MM.1S (cell line): ENCODE results near the gene ADM5.

Source experiments
- DNase-seq: peaks from one replicate; pipeline ENCODE4 v3.0.0-alpha.2; 2015
- H2AFZ ChIP-seq: fragments of 300-600 bp; sonication (generic); 2 replicates; pipeline ENCODE4 v1.6.0; 2016; ENCODE audit warnings: antibody characterized with exemption, low read length
- H3F3A ChIP-seq: fragments of 300-600 bp; sonication (generic); 2 replicates; pipeline ENCODE4 v1.6.1; 2016; ENCODE audit warnings: mild to moderate bottlenecking, antibody characterized with exemption, low read length, moderate library complexity, mixed read lengths; ENCODE audit not compliant: insufficient read depth
- H3K27ac ChIP-seq: fragments of 300-600 bp; sonication (generic); 2 replicates; pipeline ENCODE4 v1.5.1; 2016; ENCODE audit warnings: mild to moderate bottlenecking, low read length
- H3K27me3 ChIP-seq: fragments of 300-600 bp; sonication (generic); replicated peaks from 2 replicates; pipeline ENCODE4 v1.6.0; 2016; ENCODE audit warnings: low read length; ENCODE audit not compliant: insufficient read depth
- H3K36me3 ChIP-seq: fragments of 300-600 bp; sonication (generic); replicated peaks from 2 replicates; pipeline ENCODE4 v1.6.1; 2016; ENCODE audit warnings: mild to moderate bottlenecking, low read length, mixed read lengths; ENCODE audit not compliant: insufficient read depth
- H3K4me1 ChIP-seq: fragments of 300-600 bp; sonication (generic); 2 replicates; pipeline ENCODE4 v1.6.1; 2016; ENCODE audit warnings: low read length, mixed read lengths
- H3K4me2 ChIP-seq: fragments of 300-600 bp; sonication (generic); 2 replicates; pipeline ENCODE4 v1.6.0; 2016; ENCODE audit warnings: low read depth, low read length
- H3K4me3 ChIP-seq: fragments of 300-600 bp; sonication (generic); 2 replicates; pipeline ENCODE4 v1.5.1; 2016; ENCODE audit warnings: low read length, mixed read lengths
- H3K79me2 ChIP-seq: fragments of 300-600 bp; sonication (generic); 2 replicates; pipeline ENCODE4 v1.6.1; 2016; ENCODE audit warnings: mixed run types, low read length, mixed read lengths
- H3K9ac ChIP-seq: fragments of 300-600 bp; sonication (generic); 2 replicates; pipeline ENCODE4 v1.6.1; 2016; ENCODE audit warnings: low read length, mixed read lengths
- H3K9me2 ChIP-seq: fragments of 300-600 bp; sonication (generic); replicated peaks from 2 replicates; pipeline ENCODE4 v1.6.1; 2016; ENCODE audit warnings: mild to moderate bottlenecking, low read length, mixed read lengths; ENCODE audit not compliant: insufficient read depth
- H3K9me3 ChIP-seq: fragments of 300-600 bp; sonication (generic); replicated peaks from 2 replicates; pipeline ENCODE4 v1.6.1; 2016; ENCODE audit warnings: mild to moderate bottlenecking, low read length, mixed read lengths; ENCODE audit not compliant: insufficient read depth
- H4K20me1 ChIP-seq: fragments of 300-600 bp; sonication (generic); 2 replicates; pipeline ENCODE4 v1.6.1; 2016; ENCODE audit warnings: mild to moderate bottlenecking, low read length, moderate library complexity, mixed read lengths; ENCODE audit not compliant: insufficient read depth
- EZH2 ChIP-seq: fragments of 300-600 bp; sonication (generic); optimal IDR thresholded peaks from 2 replicates; pipeline ENCODE3; 2017; ENCODE audit warnings: low read depth, mild to moderate bottlenecking, antibody characterized with exemption, low read length, mixed read lengths
- EZH2phosphoT487 ChIP-seq: fragments of 300-600 bp; sonication (generic); IDR thresholded peaks from 2 replicates; pipeline ENCODE4 v1.6.1; 2018; ENCODE audit warnings: antibody characterized with exemption, low read length
- TF ChIP-seq, protein P1 (sequence below): fragments of 300-600 bp; sonication (generic); IDR thresholded peaks from 2 replicates; pipeline ENCODE4 v1.5.1; 2016; ENCODE audit warnings: antibody characterized with exemption, low read length, mixed read lengths

The ADM5 gene

DNA sequence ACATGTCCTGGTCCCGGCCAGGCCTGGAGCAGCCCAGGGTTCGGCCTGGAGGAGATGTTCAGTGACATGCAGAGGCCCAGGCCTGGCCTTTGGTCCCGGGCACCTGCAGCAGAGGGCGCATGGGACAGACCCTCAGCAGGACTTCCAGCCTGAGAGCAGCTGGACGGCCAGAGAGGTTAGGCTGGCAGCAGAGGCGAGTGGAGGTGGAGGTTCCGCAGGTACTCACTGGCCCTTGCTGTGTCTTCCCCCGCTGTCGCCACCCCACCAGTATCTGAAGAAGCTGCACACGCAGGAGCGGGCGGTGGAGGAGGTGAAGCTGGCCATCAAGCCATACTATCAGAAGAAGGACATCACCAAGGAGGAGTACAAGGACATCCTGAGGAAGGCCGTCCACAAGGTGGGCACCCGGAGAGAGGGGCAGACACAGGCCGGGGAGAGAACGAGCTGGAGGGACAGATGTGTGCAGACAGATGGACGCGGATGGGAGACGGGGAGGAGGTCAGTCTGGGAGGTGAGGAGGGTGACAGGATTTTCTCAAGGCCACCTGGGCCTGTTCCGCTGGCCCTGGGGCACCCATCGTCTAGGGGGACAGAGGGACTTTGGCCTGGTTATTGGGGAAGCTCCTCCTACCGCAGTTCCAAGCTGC is 31.8 kb upstream of the ADM5 start:
- Histone ChIP-seq H3F3A (no peaks in the 10 kb centered on the region), H3K4me3 (no peak overlapping the region), H3K4me1 (peaks cover 1% of the 10 kb centered on the region; the same call in 1 of the 2 replicates), H3K27me3 (no peaks in the 10 kb centered on the region), H3K9me3 (no peaks in the 10 kb centered on the region), H3K36me3 (no peaks in the 10 kb centered on the region; the same call in 1 of the 2 replicates), H3K27ac (no peak overlapping the region), H3K4me2 (no peak overlapping the region), H2AFZ (no peak overlapping the region), H3K79me2 (peaks cover 10% of the 10 kb centered on the region), H3K9me2 (no peaks in the 10 kb centered on the region), H4K20me1 (no peaks in the 10 kb centered on the region), H3K9ac (no peak overlapping the region)
- DNase-seq, result no peak
- TF ChIP-seq EZH2phosphoT487 (no peak), EZH2 (no peak)
- TF ChIP-seq, protein P1, sequence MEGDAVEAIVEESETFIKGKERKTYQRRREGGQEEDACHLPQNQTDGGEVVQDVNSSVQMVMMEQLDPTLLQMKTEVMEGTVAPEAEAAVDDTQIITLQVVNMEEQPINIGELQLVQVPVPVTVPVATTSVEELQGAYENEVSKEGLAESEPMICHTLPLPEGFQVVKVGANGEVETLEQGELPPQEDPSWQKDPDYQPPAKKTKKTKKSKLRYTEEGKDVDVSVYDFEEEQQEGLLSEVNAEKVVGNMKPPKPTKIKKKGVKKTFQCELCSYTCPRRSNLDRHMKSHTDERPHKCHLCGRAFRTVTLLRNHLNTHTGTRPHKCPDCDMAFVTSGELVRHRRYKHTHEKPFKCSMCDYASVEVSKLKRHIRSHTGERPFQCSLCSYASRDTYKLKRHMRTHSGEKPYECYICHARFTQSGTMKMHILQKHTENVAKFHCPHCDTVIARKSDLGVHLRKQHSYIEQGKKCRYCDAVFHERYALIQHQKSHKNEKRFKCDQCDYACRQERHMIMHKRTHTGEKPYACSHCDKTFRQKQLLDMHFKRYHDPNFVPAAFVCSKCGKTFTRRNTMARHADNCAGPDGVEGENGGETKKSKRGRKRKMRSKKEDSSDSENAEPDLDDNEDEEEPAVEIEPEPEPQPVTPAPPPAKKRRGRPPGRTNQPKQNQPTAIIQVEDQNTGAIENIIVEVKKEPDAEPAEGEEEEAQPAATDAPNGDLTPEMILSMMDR, result no peak

DNA sequence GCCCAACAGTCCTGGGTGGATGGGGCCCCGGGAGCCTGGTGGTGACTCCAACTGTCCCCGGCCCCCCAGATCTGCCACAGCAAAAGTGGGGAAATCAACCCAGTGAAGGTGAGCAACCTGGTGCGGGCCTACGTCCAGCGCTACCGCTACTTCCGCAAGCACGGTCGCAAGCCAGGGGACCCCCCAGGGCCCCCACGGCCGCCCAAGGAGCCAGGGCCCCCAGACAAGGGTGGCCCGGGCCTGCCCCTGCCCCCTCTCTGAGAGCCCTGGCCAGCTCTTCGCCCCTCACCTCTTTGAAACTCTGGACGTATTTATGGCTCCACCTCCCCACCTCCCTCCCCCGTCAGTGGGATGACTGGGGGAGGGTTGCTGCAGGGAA is 31.3 kb upstream of the ADM5 start:
- no peak overlapping the region for H3K4me2 ChIP-seq
- H3K9me2 ChIP-seq, result no peaks in the 10 kb centered on the region
- H4K20me1 ChIP-seq, result no peaks in the 10 kb centered on the region
- H3K4me1 ChIP-seq, result peaks cover 6% of the 10 kb centered on the region
- no peak overlapping the region for H2AFZ ChIP-seq
- no peaks in the 10 kb centered on the region for H3K27me3 ChIP-seq
- H3K27ac ChIP-seq, result no peak overlapping the region
- H3K9me3 ChIP-seq, result no peaks in the 10 kb centered on the region
- H3K36me3 ChIP-seq, result no peaks in the 10 kb centered on the region; the same call in 1 of the 2 replicates
- no peak overlapping the region for H3K9ac ChIP-seq
- TF ChIP-seq EZH2phosphoT487 (no peak), EZH2 (no peak)
- TF ChIP-seq, protein P1, result no peak
- no peak overlapping the region for H3K4me3 ChIP-seq
- peaks cover 4% of the 10 kb centered on the region; the same call in 1 of the 2 replicates for H3F3A ChIP-seq
- peaks cover 15% of the 10 kb centered on the region for H3K79me2 ChIP-seq
- DNase-seq, result no peak

DNA sequence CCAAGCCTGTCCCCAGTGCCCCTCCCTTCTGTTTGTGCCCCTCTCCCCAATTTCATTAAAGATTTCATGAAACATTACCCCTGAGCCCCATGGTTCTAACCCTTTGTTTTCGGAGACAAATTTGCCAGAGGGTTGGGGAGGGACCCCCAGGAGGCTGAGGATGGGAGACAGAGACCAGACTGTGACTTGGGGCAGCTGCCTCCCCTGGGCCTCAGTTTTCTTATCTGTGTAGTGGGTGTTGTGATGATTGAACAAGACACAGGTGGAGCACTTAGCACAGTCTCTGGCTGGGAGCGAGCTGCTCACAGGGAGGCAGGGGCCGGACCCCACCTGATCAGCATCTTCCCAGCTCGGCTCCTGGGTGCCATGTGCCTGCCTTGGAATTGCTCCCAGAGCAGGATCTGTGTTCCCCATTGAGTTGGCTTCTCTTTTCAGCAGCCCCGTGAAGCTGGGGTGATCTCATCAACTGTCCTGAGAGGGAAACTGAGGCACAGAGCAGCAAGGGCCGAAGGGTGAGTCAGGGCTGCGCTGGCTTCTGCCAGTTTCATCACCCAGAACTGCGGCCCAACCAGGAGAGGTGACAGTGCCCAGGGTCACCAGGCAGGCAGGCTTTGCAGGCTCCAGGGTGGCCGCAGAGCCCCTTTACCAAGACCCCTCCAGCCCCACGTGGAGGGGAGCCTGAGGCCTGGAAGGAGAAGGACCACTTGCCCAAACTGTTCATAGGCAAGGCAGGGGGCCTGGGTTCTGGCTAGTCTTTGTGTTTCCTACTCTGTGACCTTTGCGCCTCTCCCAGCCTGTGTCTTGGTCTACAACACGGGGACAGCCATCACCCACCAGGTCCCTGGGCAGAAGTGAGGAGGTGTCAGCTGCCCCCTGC is 30.6 kb upstream of the ADM5 start:
- no peak overlapping the region for H2AFZ ChIP-seq
- H3K4me3 ChIP-seq, result no peak overlapping the region
- no peak overlapping the region for H3K27ac ChIP-seq
- H3K79me2 ChIP-seq, result peaks cover 19% of the 10 kb centered on the region
- H3K27me3 ChIP-seq, result no peaks in the 10 kb centered on the region
- TF ChIP-seq EZH2phosphoT487 (no peak), EZH2 (no peak)
- TF ChIP-seq, protein P1, result no peak
- no peaks in the 10 kb centered on the region; the same call in 1 of the 2 replicates for H3K36me3 ChIP-seq
- H3K9me2 ChIP-seq, result no peaks in the 10 kb centered on the region
- H3K4me2 ChIP-seq, result no peak overlapping the region
- no peak overlapping the region for H3K9ac ChIP-seq
- H4K20me1 ChIP-seq, result no peaks in the 10 kb centered on the region
- peaks cover 9% of the 10 kb centered on the region for H3K4me1 ChIP-seq
- H3F3A ChIP-seq, result peaks cover 11% of the 10 kb centered on the region
- H3K9me3 ChIP-seq, result no peaks in the 10 kb centered on the region
- no peak for DNase-seq
